ENCODE data around the gene NTNG2. TPM values are rescaled to one million over a fixed set of nuclear protein-coding genes. Genes with fewer than 3 reads are reported as not detected.
"Not testable (repeated sequence)": the region's sequence is repeated elsewhere in the genome, so short reads cannot be mapped to it uniquely, and the experiment has no call there.

The NTNG2 gene
- total RNA-seq, 1 donor from 2014 or later, result 0.20 TPM

DNA sequence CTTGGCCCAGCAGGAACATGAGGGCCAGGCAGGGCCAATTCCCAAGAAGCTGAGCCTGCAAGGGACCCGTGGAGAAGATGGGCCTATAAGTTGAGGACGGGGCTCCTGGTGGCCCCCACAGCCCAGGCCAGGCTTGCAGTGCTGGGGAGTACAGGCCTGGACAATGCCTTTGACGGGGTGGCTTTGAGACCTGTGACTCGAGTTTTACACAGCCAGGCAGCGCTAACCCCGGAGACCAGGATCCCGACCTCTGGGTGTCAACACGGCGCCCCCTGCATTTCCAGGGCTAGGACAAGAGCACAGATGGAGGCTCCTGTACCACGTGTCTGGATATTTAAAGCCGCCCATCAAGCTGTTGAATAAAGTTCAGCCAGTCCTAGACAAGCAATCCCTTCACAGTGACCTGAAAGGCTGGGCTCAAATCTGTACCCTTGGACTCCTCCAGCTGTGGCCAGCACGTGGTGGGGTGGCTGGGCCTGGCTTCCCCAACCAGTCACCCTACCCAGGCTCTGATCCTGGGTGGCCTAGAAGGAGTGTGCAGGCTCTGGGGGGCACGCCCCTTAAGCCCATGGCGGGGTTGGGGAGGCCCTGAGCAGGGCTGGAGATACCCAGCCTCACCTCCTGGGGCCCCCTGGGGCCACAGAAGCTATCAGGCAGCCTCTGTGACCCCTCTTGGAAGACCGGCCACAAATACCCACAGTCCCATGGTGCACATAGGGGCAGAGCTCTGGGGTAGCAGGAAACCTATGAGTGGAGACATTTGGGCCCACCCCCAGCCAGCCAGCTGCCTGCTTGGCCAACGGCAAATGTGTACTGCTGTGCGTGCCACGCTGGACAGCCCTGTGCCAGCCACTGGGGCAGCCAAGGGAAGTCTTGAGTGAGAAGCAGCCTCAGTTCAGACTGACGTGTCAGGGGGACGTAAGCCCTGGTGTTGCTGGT, 88.7 kb downstream of the NTNG2 start:
- no peak for DNase-seq (ENCODE audit: low read depth, low spot score)

- no peak for DNase-seq (ENCODE audit: low read depth, low spot score)
Observed at GRCh38 chr9:132260846-132261245, 99.0 kb downstream of the NTNG2 start.

- DNase-seq (ENCODE audit: low read depth, low spot score), result no peak
Observed at GRCh38 chr9:132266017-132266416, 104.2 kb downstream of the NTNG2 start.

- DNase-seq (ENCODE audit: low read depth, low spot score), result no peak
Observed at GRCh38 chr9:132267660-132268059, 105.8 kb downstream of the NTNG2 start.

DNA sequence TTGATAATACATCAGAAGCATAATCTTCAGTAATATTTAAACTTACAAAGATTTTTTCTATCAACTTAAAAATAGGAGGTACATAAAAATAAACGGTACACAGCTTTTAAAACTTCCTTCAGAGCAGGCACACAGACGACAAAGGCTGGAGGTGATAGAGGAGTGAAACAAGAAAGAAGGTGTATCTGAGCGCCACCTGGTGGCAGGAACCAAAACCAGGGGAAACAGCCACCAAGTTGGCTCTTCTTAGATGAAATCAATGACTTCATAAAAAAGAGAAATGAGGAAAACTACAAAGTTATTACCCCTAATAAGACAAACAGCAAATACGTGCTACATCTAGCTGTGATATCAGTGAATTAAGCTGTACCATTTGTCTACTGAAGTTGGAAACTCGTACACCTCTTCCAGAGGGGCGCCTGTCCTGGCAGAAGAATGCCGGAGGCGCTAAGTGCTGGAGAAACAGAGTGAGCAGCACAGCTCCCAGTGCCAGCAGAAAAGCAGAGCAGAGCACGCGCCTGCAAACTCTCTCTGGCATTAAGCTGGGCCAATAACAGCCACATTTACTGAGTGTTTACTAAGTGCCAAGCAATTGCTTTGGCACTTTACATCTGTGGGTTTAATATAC, 107.0 kb downstream of the NTNG2 start:
- no peak for DNase-seq (ENCODE audit: low read depth, low spot score)

- not testable (repeated sequence) for DNase-seq (ENCODE audit: low read depth, low spot score)
Observed at GRCh38 chr9:132269704-132270516, 108.1 kb downstream of the NTNG2 start.

- DNase-seq (ENCODE audit: low read depth, low spot score), result no peak
Observed at GRCh38 chr9:132274861-132275260, 113.0 kb downstream of the NTNG2 start.

GRCh38 chr9:132283165-132283564, 121.3 kb downstream of the NTNG2 start:
- no peak for DNase-seq (ENCODE audit: low read depth, low spot score)

DNA sequence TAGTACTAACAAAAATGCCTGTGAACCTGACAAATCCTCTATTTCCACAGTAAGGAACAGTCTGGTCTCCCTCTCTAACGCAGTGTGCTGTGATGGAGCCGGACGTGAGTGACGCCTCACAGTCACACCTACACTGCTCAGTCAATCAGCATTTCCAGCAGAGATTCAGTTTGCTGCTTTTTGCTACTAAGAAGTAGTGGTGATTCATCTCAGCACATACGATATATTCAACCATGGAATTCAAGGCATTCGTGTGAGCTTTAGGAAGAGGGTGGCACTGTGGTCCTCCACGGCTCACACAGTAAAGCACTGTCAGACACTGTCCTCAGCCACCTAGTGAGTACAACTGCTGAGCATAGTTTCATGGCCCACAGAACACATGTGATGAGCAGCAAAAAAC, 122.0 kb downstream of the NTNG2 start:
- no peak for DNase-seq (ENCODE audit: low read depth, low spot score)

DNA sequence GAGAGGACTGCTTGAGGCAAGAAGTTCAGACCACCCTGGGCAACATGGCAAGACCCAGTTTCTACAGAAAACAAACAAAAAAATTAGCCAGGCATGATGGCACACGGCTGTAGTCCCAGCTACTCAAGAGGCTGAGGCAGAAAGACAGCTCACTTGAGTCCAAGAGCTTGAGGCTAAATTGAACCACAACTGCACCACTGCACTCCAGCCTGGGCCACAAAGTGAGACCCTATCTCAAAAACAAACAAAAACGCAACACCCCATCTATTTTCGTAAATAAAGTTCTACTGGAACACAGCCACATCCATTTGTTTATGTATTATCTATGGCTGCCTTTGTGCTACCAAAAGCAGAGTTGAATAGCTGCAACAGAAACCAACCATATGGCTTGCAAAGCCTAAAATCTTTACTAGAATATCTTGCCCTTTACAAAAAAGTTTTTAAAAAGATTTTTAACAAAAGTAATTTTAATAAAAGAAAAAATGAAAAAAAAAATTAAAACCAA, 125.5 kb downstream of the NTNG2 start:
- no peak for DNase-seq (ENCODE audit: low read depth, low spot score)

GRCh38 chr9:132288361-132288760, 126.5 kb downstream of the NTNG2 start:
- DNase-seq (ENCODE audit: low read depth, low spot score), result no peak

DNA sequence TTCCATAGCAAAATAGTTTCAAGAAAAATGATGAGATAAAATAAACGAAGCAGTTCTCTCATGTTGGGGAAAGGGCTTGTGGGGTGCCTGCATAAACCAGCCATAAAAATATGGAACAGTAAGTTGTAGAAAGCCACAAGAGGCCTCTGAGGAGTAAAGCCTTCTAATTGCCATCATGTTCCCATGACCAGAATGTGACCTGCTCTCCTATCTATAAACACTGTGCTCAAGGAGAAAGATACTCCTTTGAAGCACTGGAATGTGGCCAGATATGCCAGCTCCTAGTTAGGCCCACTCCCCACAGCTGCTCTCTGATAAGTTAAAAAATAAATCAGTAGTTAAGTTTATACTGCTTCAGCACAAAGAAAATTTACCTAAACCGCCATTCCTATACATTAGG, 127.1 kb downstream of the NTNG2 start:
- no peak for DNase-seq (ENCODE audit: low read depth, low spot score)

- DNase-seq (ENCODE audit: low read depth, low spot score), result no peak
Observed at GRCh38 chr9:132293145-132293721, 131.4 kb downstream of the NTNG2 start.

Other genes starting within 250 kb of the NTNG2 start
- 17.2 and 20.1 TPM in 2 replicates for gene MED27, start 82.2 kb upstream of the NTNG2 start, total RNA-seq
- 55.7 and 74.0 TPM in 2 replicates for gene SETX, start 192.9 kb downstream of the NTNG2 start, total RNA-seq
- 10.3 and 11.0 TPM in 2 replicates for gene TTF1, start 244.8 kb downstream of the NTNG2 start, total RNA-seq
- gene CFAP77, start 248.2 kb downstream of the NTNG2 start, total RNA-seq, result 0.20 TPM in 1 of 2 replicates, not detected in the other

Measured in pulmonary artery endothelial cell (primary cell).